ENCODE data around the gene RALGAPA1. TPM values are rescaled to one million over a fixed set of nuclear protein-coding genes. Genes with fewer than 3 reads are reported as not detected.

Gene RALGAPA1
- polyA plus RNA-seq, 1 donor (not counting 4 experiments of a cell fraction or from before 2014, with no cell fraction given), result 12.1 TPM

GRCh38 chr14:35809597-35809996, 502 bp upstream of the RALGAPA1 start:
- Histone ChIP-seq H3K27ac (ENCODE audit: control insufficient read depth, insufficient read depth, low read length) (no peak overlapping the region), H3K27me3 (ENCODE audit: control insufficient read depth, extremely low read depth, insufficient read depth, low read length) (no peaks in the 10 kb centered on the region), H3K4me2 (ENCODE audit: control insufficient read depth, extremely low read depth, insufficient read depth, low read depth, low read length) (no peak overlapping the region), H3K36me3 (ENCODE audit: control insufficient read depth in 2 of 2, extremely low read depth in 1 of 2, insufficient read depth in 2 of 2, low read length in 2 of 2) (no peaks in the 10 kb centered on the region), H3K4me1 (ENCODE audit: control insufficient read depth, extremely low read depth, insufficient read depth, low read length) (peaks cover 10% of the 10 kb centered on the region), H3K9me3 (ENCODE audit: control insufficient read depth, low read depth, low read length) (no peaks in the 10 kb centered on the region), H3K79me2 (ENCODE audit: control insufficient read depth, insufficient read depth, low read length) (peaks cover 31% of the 10 kb centered on the region), H3K9ac (ENCODE audit: control insufficient read depth, extremely low read depth, insufficient read depth, low read length) (no peak overlapping the region), H3K9me1 (ENCODE audit: control insufficient read depth, extremely low read depth, insufficient read depth, low read length) (no peaks in the 10 kb centered on the region), H4K20me1 (ENCODE audit: control insufficient read depth, extremely low read depth, insufficient read depth, low read length) (no peaks in the 10 kb centered on the region), H3K4me3 (ENCODE audit: control insufficient read depth in 2 of 3, extremely low read depth in 1 of 3, insufficient read depth in 2 of 3, low read depth in 1 of 3, low read length in 3 of 3) (peak overlapping the region in 2 of 3 experiments; percentile 78 to 92), H2AFZ (ENCODE audit: control insufficient read depth, low read length) (no peak overlapping the region)
- TF ChIP-seq EZH2 (IDR thresholded peaks at IDR 0.05; ENCODE audit: low read length) (no peak), CTCF (optimal IDR thresholded peaks at IDR 0.05 in 1 of 3, IDR thresholded peaks at IDR 0.05 in 1 of 3, conservative IDR thresholded peaks at IDR 0.05 in 1 of 3; ENCODE audit: extremely low read depth in 1 of 3, insufficient read depth in 2 of 3, low read length in 3 of 3) (no peak)
- DNase-seq (ENCODE audit: low read depth, low spot score), result no peak
- dilution Hi-C loops (cut with MboI; ENCODE audit: extremely low pct_ligation_motif_present, low sequenced_read_pairs), result no loop called here
- FAIRE-seq, result no peak

DNA sequence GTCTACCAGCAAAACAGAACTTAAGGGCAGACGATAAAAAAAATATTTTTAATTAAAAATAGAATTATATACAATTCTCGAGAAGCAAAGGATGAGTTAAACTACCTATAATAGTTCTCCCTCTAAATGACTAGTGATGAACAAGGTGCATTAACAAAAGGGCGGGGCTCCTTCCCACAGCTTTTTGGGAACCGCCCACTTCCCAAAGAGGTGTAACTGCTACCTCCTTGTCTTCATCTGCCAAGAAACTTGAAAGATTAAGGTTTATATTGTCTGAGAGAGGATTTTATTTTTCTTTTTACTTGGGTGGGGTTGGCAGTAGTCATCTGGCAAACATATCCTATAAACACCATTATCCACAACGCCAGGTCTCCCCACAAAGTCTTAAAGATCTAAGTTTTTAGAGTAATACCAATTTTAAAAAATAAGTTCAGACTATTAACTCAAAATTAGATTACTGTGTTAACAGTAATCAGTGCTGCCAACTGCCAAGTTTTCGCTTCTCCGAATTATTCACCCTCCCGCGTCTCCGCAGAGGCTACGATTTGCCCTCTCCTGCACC, 938 bp downstream of the RALGAPA1 start:
- Histone ChIP-seq H3K27me3 (ENCODE audit: control insufficient read depth, extremely low read depth, insufficient read depth, low read length) (no peaks in the 10 kb centered on the region), H4K20me1 (ENCODE audit: control insufficient read depth, extremely low read depth, insufficient read depth, low read length) (no peaks in the 10 kb centered on the region), H3K9me1 (ENCODE audit: control insufficient read depth, extremely low read depth, insufficient read depth, low read length) (no peaks in the 10 kb centered on the region), H3K9ac (ENCODE audit: control insufficient read depth, extremely low read depth, insufficient read depth, low read length) (peak overlapping the region; percentile 82), H3K79me2 (ENCODE audit: control insufficient read depth, insufficient read depth, low read length) (peaks cover 32% of the 10 kb centered on the region), H3K27ac (ENCODE audit: control insufficient read depth, insufficient read depth, low read length) (peak overlapping the region; percentile 80), H3K9me3 (ENCODE audit: control insufficient read depth, low read depth, low read length) (no peaks in the 10 kb centered on the region), H3K36me3 (ENCODE audit: control insufficient read depth in 2 of 2, extremely low read depth in 1 of 2, insufficient read depth in 2 of 2, low read length in 2 of 2) (no peaks in the 10 kb centered on the region), H3K4me2 (ENCODE audit: control insufficient read depth, extremely low read depth, insufficient read depth, low read depth, low read length) (peak overlapping the region; percentile 93), H2AFZ (ENCODE audit: control insufficient read depth, low read length) (peak overlapping the region; percentile 84), H3K4me3 (ENCODE audit: control insufficient read depth in 2 of 3, extremely low read depth in 1 of 3, insufficient read depth in 2 of 3, low read depth in 1 of 3, low read length in 3 of 3) (peak overlapping the region; percentile 78 to 92 (median 88)), H3K4me1 (ENCODE audit: control insufficient read depth, extremely low read depth, insufficient read depth, low read length) (peaks cover 10% of the 10 kb centered on the region)
- dilution Hi-C loops (cut with MboI; ENCODE audit: extremely low pct_ligation_motif_present, low sequenced_read_pairs), result no loop called here
- FAIRE-seq, result no peak
- no peak for TF ChIP-seq CTCF (optimal IDR thresholded peaks at IDR 0.05 in 1 of 3, IDR thresholded peaks at IDR 0.05 in 1 of 3, conservative IDR thresholded peaks at IDR 0.05 in 1 of 3; ENCODE audit: extremely low read depth in 1 of 3, insufficient read depth in 2 of 3, low read length in 3 of 3)
- no peak for TF ChIP-seq EZH2 (IDR thresholded peaks at IDR 0.05; ENCODE audit: low read length)
- no peak for DNase-seq (ENCODE audit: low read depth, low spot score)
